WTC11 (cell line): ENCODE data around the gene ALKBH2. TPM values are rescaled to one million over a fixed set of nuclear protein-coding genes. Genes with fewer than 3 reads are reported as not detected.
"Not testable (repeated sequence)": the region's sequence is repeated elsewhere in the genome, so short reads cannot be mapped to it uniquely, and the experiment has no call there.

Experiments used
- ATAC-seq: fragments of 200-7000 bp; cut with Tn5 transposase; 2 replicates; pipeline ENCODE4 v1.10.0; 2021; ENCODE audit warnings: mild to moderate bottlenecking, moderate library complexity
- CTCF ChIA-PET: fragments of 300-600 bp; sonication (Branson Sonifier 250); formaldehyde crosslinking; loops from one replicate; lab custom pipeline; 2021; ENCODE audit warnings: antibody characterized with exemption; lab: Charles Lee
- POLR2A ChIA-PET: fragments of 350-600 bp; sonication (Branson Sonifier 250); formaldehyde crosslinking; loops from one replicate; lab custom pipeline; 2021; ENCODE audit warnings: antibody characterized with exemption; lab: Charles Lee
- DNase-seq: peaks from one replicate; pipeline ENCODE4 v3.0.0; 2021; ENCODE audit warnings: low spot score
- H3K27ac Mint-ChIP-seq: 2 replicates; pipeline ENCODE4 v1.8.0; 2021; ENCODE audit warnings: mixed read lengths
- H3K27me3 Mint-ChIP-seq: 2 replicates; pipeline ENCODE4 v1.8.0; 2021; ENCODE audit warnings: low read depth, mild to moderate bottlenecking, moderate library complexity, mixed read lengths
- H3K36me3 Mint-ChIP-seq: 2 replicates; pipeline ENCODE4 v1.8.0; 2021; ENCODE audit warnings: mixed read lengths
- H3K4me1 Mint-ChIP-seq: 2 replicates; pipeline ENCODE4 v1.8.0; 2022; ENCODE audit warnings: mixed read lengths
- H3K4me3 Mint-ChIP-seq: 2 replicates; pipeline ENCODE4 v1.8.0; 2021; ENCODE audit warnings: mild to moderate bottlenecking, moderate library complexity, mixed read lengths
- H3K9me3 Mint-ChIP-seq: 2 replicates; pipeline ENCODE4 v1.8.0; 2021; ENCODE audit warnings: mixed read lengths
- AR ChIP-seq: fragments of 250-450 bp; sonication (Bioruptor Pico); IDR thresholded peaks from 2 replicates; pipeline ENCODE4 v1.9.0; 2021; ENCODE audit warnings: mild to moderate bottlenecking
- ARID4B ChIP-seq: sonication (generic); formaldehyde crosslinking; IDR thresholded peaks from 2 replicates; pipeline ENCODE4 v1.8.0; 2023; ENCODE audit warnings: missing genetic modification reagents, mild to moderate bottlenecking, borderline replicate concordance
- CDX4 ChIP-seq: fragments of 250-450 bp; sonication (Bioruptor Pico); IDR thresholded peaks from 2 replicates; pipeline ENCODE4 v1.9.0; 2021; ENCODE audit warnings: moderate library complexity, mild to moderate bottlenecking, inconsistent platforms, borderline replicate concordance
- FOXK1 ChIP-seq: sonication (generic); formaldehyde crosslinking; IDR thresholded peaks from 2 replicates; pipeline ENCODE4 v1.8.0; 2022; ENCODE audit warnings: mild to moderate bottlenecking, moderate library complexity, missing genetic modification reagents
- JAZF1 ChIP-seq: fragments of 250-450 bp; sonication (Bioruptor Pico); IDR thresholded peaks from 2 replicates; pipeline ENCODE4 v1.9.0; 2021; ENCODE audit warnings: moderate library complexity, mild to moderate bottlenecking, inconsistent platforms
- NR1H2 ChIP-seq: sonication (generic); formaldehyde crosslinking; IDR thresholded peaks from 2 replicates; pipeline ENCODE4 v1.9.0; 2021; ENCODE audit warnings: mild to moderate bottlenecking, moderate library complexity, missing genetic modification reagents
- RORB ChIP-seq: fragments of 250-450 bp; sonication (Bioruptor Pico); IDR thresholded peaks from 2 replicates; pipeline ENCODE4 v1.9.0; 2021; ENCODE audit warnings: mild to moderate bottlenecking
- SMAD3 ChIP-seq: sonication (generic); formaldehyde crosslinking; IDR thresholded peaks from 2 replicates; pipeline ENCODE4 v1.8.0; 2022; ENCODE audit warnings: missing genetic modification reagents, mild to moderate bottlenecking, borderline replicate concordance
- TCF7 ChIP-seq: sonication (generic); formaldehyde crosslinking; IDR thresholded peaks from 2 replicates; pipeline ENCODE4 v1.8.0; 2022; ENCODE audit warnings: mild to moderate bottlenecking, low read depth, missing genetic modification reagents, moderate library complexity
- ZNF121 ChIP-seq: sonication (generic); formaldehyde crosslinking; IDR thresholded peaks from 2 replicates; pipeline ENCODE4 v1.8.0; 2023; ENCODE audit warnings: missing genetic modification reagents
- ZNF317 ChIP-seq: sonication (generic); formaldehyde crosslinking; IDR thresholded peaks from 2 replicates; pipeline ENCODE4 v1.8.1; 2023; ENCODE audit warnings: low read depth, mild to moderate bottlenecking, moderate library complexity, missing genetic modification reagents, borderline replicate concordance
- total RNA-seq: library from RNA; stranded (reverse); gene quantifications from 3 replicates; pipeline ENCODE4 v1.2.3, GENCODE V29; 2021
- TF ChIP-seq, protein P1 (sequence below): sonication (generic); formaldehyde crosslinking; IDR thresholded peaks from 2 replicates; pipeline ENCODE4 v1.8.1; 2023; ENCODE audit warnings: mild to moderate bottlenecking, missing genetic modification reagents, moderate library complexity
- TF ChIP-seq, protein P2 (sequence below): sonication (generic); formaldehyde crosslinking; conservative IDR thresholded peaks from 2 replicates; pipeline ENCODE4 v1.8.1; 2022; ENCODE audit warnings: mild to moderate bottlenecking, missing genetic modification reagents

ALKBH2 gene
- total RNA-seq, 1 experiment from 2014 or later, result 15.2 TPM

DNA sequence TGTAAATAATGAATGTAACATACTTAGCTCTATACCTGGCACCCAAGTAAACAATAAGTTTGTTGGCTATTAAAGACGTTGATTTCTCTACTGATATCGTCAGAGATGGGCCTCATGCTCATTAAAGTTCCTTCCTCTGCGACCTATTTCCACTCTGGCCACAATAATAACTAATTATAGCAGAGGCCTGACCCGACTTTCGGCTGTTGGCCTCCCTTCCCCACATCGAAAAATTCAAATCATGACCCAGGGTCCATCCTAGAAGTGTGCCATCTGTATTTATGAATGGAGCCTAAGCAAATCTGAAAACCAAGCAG is 41.2 kb downstream of the ALKBH2 start:
- POLR2A ChIA-PET, result interaction anchor here (0.9 to 1.3 kb wide), 2 partner anchors 18 to 102 kb away, joined by 3 read pairs; no protein-coding TSS in a partner anchor

DNA sequence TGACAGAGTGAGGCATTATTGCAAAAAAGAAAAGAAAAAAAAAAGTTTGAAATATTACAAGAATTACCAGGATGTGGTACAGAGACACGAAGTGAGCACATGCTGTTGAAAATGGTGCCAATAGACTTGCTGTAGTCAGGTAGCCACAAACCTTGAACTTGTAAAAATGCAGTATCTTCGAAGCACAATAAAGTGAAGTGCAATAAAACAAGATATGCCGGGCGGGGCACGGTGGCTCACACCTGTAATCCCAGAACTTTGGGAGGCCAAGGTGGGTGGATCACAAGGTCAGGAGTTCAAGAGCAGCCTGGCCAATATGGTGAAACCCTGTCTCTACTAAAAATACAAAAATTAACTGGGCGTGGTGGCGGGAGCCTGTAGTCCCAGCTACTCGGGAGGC is 43.5 kb downstream of the ALKBH2 start:
- H3K4me3 Mint-ChIP-seq, H3K27ac Mint-ChIP-seq, POLR2A ChIA-PET, H3K36me3 Mint-ChIP-seq, H3K27me3 Mint-ChIP-seq, DNase-seq, CTCF ChIA-PET, H3K9me3 Mint-ChIP-seq, ATAC-seq: not testable (repeated sequence)
- peaks cover 10% of the 10 kb centered on the region for H3K4me1 Mint-ChIP-seq

More for the DNA sequence above, 41.2 kb downstream of the ALKBH2 start:
- H3K27me3 Mint-ChIP-seq, result no peaks in the 10 kb centered on the region
- peaks cover 10% of the 10 kb centered on the region for H3K4me1 Mint-ChIP-seq
- peak overlapping the region; percentile 91 for H3K4me3 Mint-ChIP-seq
- no peaks in the 10 kb centered on the region for H3K36me3 Mint-ChIP-seq
- DNase-seq, result no peak
- H3K9me3 Mint-ChIP-seq, result no peaks in the 10 kb centered on the region
- H3K27ac Mint-ChIP-seq, result no peak overlapping the region
- CTCF ChIA-PET, result interaction anchor here (1.0 to 1.3 kb wide), 2 partner anchors 18 to 41 kb away, joined by 3 to 5 read pairs; partner anchors contain the start of gene ALKBH2
- no peak for ATAC-seq
- no peak for TF ChIP-seq RORB (CRISPR knock-in tag)
- TF ChIP-seq ZNF317 (CRISPR knock-in tag), result no peak
- TF ChIP-seq SMAD3 (CRISPR knock-in tag), result no peak

DNA sequence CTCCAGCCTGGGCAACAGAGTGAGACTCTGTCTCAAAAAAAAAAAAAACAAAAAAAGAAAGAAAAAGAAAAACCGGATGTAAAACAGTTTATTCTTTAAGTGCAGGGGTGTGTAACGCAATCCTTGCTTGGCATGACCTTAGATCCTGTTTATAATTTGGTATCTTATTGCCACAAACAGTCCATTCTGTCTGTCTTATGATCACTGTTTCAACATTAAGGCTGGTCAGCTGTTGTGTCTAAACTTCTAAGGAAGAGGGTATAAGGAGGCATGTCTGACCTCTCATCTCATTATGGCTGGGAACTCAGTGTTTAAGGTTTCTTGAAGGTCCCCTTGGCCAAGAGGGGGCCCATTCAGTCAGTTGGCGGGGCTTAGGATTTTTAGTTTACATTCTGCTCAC is 44.6 kb downstream of the ALKBH2 start:
- CTCF ChIA-PET, result interaction anchor here (1.4 kb wide), 1 partner anchor 63 kb away, joined by 4 read pairs; no protein-coding TSS in a partner anchor
- H3K27ac Mint-ChIP-seq, H3K9me3 Mint-ChIP-seq, H3K27me3 Mint-ChIP-seq, ATAC-seq, H3K4me3 Mint-ChIP-seq, H3K4me1 Mint-ChIP-seq, POLR2A ChIA-PET, H3K36me3 Mint-ChIP-seq, DNase-seq: not testable (repeated sequence)

GRCh38 chr12:109047081-109047805 is 46.0 kb downstream of the ALKBH2 start:
- no peak for TF ChIP-seq CDX4 (CRISPR knock-in tag)
- TF ChIP-seq ARID4B, result no peak
- TF ChIP-seq ZNF121, result no peak
- TF ChIP-seq FOXK1, result no peak
- TF ChIP-seq, protein P1, sequence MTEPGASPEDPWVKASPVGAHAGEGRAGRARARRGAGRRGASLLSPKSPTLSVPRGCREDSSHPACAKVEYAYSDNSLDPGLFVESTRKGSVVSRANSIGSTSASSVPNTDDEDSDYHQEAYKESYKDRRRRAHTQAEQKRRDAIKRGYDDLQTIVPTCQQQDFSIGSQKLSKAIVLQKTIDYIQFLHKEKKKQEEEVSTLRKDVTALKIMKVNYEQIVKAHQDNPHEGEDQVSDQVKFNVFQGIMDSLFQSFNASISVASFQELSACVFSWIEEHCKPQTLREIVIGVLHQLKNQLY (CRISPR knock-in tag), result no peak
- TF ChIP-seq NR1H2 (CRISPR knock-in tag), result no peak
- no peak for TF ChIP-seq AR (CRISPR knock-in tag)
- no peak for TF ChIP-seq TCF7 (CRISPR knock-in tag)
- no peak for TF ChIP-seq JAZF1
- TF ChIP-seq, protein P2, sequence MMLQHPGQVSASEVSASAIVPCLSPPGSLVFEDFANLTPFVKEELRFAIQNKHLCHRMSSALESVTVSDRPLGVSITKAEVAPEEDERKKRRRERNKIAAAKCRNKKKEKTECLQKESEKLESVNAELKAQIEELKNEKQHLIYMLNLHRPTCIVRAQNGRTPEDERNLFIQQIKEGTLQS, result no peak
- ChIA-PET POLR2A (no interaction called here), CTCF (interaction anchor here (0.7 to 1.4 kb wide), 2 partner anchors 64 to 267 kb away, joined by 4 to 6 read pairs; no protein-coding TSS in a partner anchor)
- DNase-seq (no peak), ATAC-seq (no peak)
- H3K36me3 Mint-ChIP-seq, result no peaks in the 10 kb centered on the region
- H3K27ac Mint-ChIP-seq, result no peak overlapping the region
- peaks cover 3% of the 10 kb centered on the region for H3K4me1 Mint-ChIP-seq
- peaks cover 7% of the 10 kb centered on the region; the same call in 1 of the 2 replicates for H3K27me3 Mint-ChIP-seq
- H3K4me3 Mint-ChIP-seq, result no peak overlapping the region
- no peaks in the 10 kb centered on the region for H3K9me3 Mint-ChIP-seq
